ENCODE measurements around the gene ZNF74.
"Not testable (repeated sequence)": the region's sequence is repeated elsewhere in the genome, so short reads cannot be mapped to it uniquely, and the experiment has no call there.

The ZNF74 gene

GRCh38 chr22:20393705-20394476, at the start of gene ZNF74:
ZNF74 (plus strand) TSS chr22:20394151; CDS start chr22:20394629, 478 bp downstream.
- DNase-seq, result peak; percentile 89 to 92

- DNase-seq, result not testable (repeated sequence)
Measured at GRCh38 chr22:20346553-20346952, 47.4 kb upstream of the ZNF74 start.

GRCh38 chr22:20352536-20352935, 41.4 kb upstream of the ZNF74 start:
- not testable (repeated sequence) for DNase-seq

GRCh38 chr22:20354238-20354975, 39.5 kb upstream of the ZNF74 start:
- DNase-seq, result no peak

GRCh38 chr22:20355939-20356636, 37.9 kb upstream of the ZNF74 start:
- not testable (repeated sequence) for DNase-seq

GRCh38 chr22:20356906-20357305, 37.0 kb upstream of the ZNF74 start:
- DNase-seq, result not testable (repeated sequence)

- DNase-seq, result not testable (repeated sequence)
Measured at GRCh38 chr22:20357967-20358366, 36.0 kb upstream of the ZNF74 start.

- DNase-seq, result not testable (repeated sequence)
Measured at GRCh38 chr22:20358503-20359239, 35.3 kb upstream of the ZNF74 start.

- not testable (repeated sequence) for DNase-seq
Measured at GRCh38 chr22:20360261-20360660, 33.7 kb upstream of the ZNF74 start.

- not testable (repeated sequence) for DNase-seq
Measured at GRCh38 chr22:20360866-20361751, 32.8 kb upstream of the ZNF74 start.

GRCh38 chr22:20361752-20362229, 32.2 kb upstream of the ZNF74 start:
- DNase-seq, result not testable (repeated sequence)

- not testable (repeated sequence) for DNase-seq
Measured at GRCh38 chr22:20362403-20362802, 31.5 kb upstream of the ZNF74 start.

- not testable (repeated sequence) for DNase-seq
Measured at GRCh38 chr22:20364335-20365260, 29.4 kb upstream of the ZNF74 start.

- DNase-seq, result not testable (repeated sequence)
Measured at GRCh38 chr22:20366841-20367240, 27.1 kb upstream of the ZNF74 start.

- not testable (repeated sequence) for DNase-seq
Measured at GRCh38 chr22:20368875-20369274, 25.1 kb upstream of the ZNF74 start.

GRCh38 chr22:20371687-20372086, 22.3 kb upstream of the ZNF74 start:
- not testable (repeated sequence) for DNase-seq

- not testable (repeated sequence) for DNase-seq
Measured at GRCh38 chr22:20372406-20372854, 21.5 kb upstream of the ZNF74 start.

GRCh38 chr22:20373195-20373706, 20.7 kb upstream of the ZNF74 start:
- not testable (repeated sequence) for DNase-seq

GRCh38 chr22:20374130-20374529, 19.8 kb upstream of the ZNF74 start:
- DNase-seq, result not testable (repeated sequence)

GRCh38 chr22:20376281-20376680, 17.7 kb upstream of the ZNF74 start:
- not testable (repeated sequence) for DNase-seq

Measured in NCI-H1930 (cell line).